NCI-H128 (cell line): ENCODE results near the gene KLHL35.

ENCODE experiments used
- DNase-seq: peaks from one replicate; lab custom pipeline; 2025; ENCODE audit not compliant: unreplicated experiment; lab: John Stamatoyannopoulos, UW

Gene KLHL35

GRCh38 chr11:75432911-75433321, at the start of gene KLHL35:
KLHL35 (minus strand) TSS chr11:75433203; CDS start chr11:75430629, 2,574 bp downstream.
- DNase-seq = no peak

- no peak for DNase-seq
These were observed 49.1 kb upstream of the KLHL35 start for GRCh38 chr11:75481922-75482606.

GRCh38 chr11:75481223-75481921, 48.4 kb upstream of the KLHL35 start:
- no peak for DNase-seq

GRCh38 chr11:75480185-75481175, 47.5 kb upstream of the KLHL35 start:
- DNase-seq = no peak

GRCh38 chr11:75479597-75480145, 46.7 kb upstream of the KLHL35 start:
- DNase-seq = no peak

GRCh38 chr11:75478783-75479596, 46.0 kb upstream of the KLHL35 start:
- DNase-seq = no peak

- DNase-seq = no peak
These were observed 44.6 kb upstream of the KLHL35 start for GRCh38 chr11:75477614-75477935.

- DNase-seq = peak; percentile 10
These were observed 44.0 kb upstream of the KLHL35 start for GRCh38 chr11:75476739-75477613.

GRCh38 chr11:75475767-75476650, 43.0 kb upstream of the KLHL35 start:
- no peak for DNase-seq

- DNase-seq = no peak
These were observed 42.1 kb upstream of the KLHL35 start for GRCh38 chr11:75474878-75475766.

- DNase-seq = no peak
These were observed 41.2 kb upstream of the KLHL35 start for GRCh38 chr11:75474240-75474639.

- DNase-seq = no peak
These were observed 40.7 kb upstream of the KLHL35 start for GRCh38 chr11:75473684-75474083.

- DNase-seq = no peak
These were observed 39.2 kb upstream of the KLHL35 start for GRCh38 chr11:75472081-75472732.

GRCh38 chr11:75471176-75471973, 38.4 kb upstream of the KLHL35 start:
- no peak for DNase-seq

GRCh38 chr11:75470476-75471080, 37.6 kb upstream of the KLHL35 start:
- no peak for DNase-seq
